GM12801 (cell line): ENCODE measurements around the gene ZNF614.

Experiments
- TF ChIP-seq, protein P1 (sequence below): IDR thresholded peaks from one replicate; pipeline ENCODE4 v1.5.1; 2011; ENCODE audit warnings: control low read depth; ENCODE audit not compliant: insufficient read length; ENCODE audit errors: extremely low read depth

Gene ZNF614

DNA sequence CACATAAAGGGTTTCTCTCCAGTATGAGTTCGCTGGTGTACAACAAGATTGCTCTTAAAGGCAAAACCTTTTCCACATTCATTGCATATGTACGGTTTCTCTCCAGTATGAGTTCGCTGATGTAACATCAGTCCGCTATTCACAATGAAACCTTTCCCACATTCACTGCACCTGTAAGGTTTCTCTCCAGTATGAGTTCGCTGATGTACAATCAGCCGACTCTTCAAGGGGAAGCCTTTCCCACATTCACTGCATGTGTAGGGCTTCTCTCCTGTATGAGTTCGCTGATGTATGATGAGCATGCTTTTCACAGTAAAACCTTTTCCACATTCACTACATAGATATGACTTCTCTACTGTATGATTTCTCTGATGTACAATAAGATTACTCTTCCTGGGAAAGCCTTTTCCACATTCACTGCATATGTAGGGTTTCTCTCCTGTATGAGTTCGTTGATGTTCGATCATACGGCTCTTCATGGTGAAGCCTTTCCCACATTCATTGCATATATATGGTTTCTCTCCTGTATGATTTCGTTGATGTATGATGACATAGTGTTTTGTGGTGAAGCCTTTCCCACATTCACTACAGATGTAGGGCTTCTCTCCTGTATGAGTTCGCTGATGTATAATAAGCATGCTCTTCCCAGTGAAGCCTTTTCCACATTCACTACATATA, 6.0 kb upstream of the ZNF614 start:
- TF ChIP-seq, protein P1, sequence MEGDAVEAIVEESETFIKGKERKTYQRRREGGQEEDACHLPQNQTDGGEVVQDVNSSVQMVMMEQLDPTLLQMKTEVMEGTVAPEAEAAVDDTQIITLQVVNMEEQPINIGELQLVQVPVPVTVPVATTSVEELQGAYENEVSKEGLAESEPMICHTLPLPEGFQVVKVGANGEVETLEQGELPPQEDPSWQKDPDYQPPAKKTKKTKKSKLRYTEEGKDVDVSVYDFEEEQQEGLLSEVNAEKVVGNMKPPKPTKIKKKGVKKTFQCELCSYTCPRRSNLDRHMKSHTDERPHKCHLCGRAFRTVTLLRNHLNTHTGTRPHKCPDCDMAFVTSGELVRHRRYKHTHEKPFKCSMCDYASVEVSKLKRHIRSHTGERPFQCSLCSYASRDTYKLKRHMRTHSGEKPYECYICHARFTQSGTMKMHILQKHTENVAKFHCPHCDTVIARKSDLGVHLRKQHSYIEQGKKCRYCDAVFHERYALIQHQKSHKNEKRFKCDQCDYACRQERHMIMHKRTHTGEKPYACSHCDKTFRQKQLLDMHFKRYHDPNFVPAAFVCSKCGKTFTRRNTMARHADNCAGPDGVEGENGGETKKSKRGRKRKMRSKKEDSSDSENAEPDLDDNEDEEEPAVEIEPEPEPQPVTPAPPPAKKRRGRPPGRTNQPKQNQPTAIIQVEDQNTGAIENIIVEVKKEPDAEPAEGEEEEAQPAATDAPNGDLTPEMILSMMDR: no peak

DNA sequence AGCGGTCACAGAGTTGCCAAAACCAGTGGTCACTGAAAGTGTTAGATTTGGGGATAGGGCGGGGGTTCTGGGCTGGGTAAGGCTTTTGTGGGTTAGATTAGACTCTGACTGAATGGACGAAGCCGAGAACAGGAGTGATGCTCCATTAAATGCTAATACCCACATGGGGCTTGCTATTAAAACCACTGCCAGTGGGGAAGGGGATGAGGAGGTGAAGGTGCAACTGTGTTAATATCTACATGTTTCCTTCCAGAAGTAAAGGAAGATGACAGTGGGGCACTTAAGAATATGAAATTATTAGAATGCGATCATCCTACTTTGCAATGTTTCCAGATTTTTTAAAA, 573 bp upstream of the ZNF614 start:
- TF ChIP-seq, protein P1: no peak

GRCh38 chr19:52022193-52022592, 6.0 kb downstream of the ZNF614 start:
- TF ChIP-seq, protein P1: no peak

DNA sequence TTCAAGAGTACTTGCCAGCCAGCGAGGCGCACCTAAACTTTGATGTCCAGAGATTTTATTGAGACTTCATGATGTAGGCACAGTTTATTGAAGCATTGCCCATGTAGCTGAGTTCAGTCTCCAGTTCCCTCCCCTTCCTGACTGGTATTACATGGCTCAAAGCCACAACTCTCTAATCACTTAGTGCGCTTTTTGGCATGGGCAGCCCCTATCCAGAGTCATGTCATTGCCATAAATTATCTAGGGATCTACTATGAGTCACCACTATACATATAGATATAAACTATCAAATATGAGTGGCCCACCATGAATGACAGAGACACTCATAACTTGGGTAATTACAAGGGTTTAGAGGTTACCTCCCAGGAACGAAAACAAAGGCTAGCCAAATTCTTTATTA, 7.7 kb downstream of the ZNF614 start:
- TF ChIP-seq, protein P1: no peak

- TF ChIP-seq, protein P1: no peak
Measured at GRCh38 chr19:52010674-52011073, 17.5 kb downstream of the ZNF614 start.

- TF ChIP-seq, protein P1: no peak
Measured at GRCh38 chr19:52007806-52008557, 20.2 kb downstream of the ZNF614 start, which contains the start of gene ZNF615. Gene ZNF615 (minus strand): TSS chr19:52008211. CDS start chr19:52003711, 4,500 bp downstream.

DNA sequence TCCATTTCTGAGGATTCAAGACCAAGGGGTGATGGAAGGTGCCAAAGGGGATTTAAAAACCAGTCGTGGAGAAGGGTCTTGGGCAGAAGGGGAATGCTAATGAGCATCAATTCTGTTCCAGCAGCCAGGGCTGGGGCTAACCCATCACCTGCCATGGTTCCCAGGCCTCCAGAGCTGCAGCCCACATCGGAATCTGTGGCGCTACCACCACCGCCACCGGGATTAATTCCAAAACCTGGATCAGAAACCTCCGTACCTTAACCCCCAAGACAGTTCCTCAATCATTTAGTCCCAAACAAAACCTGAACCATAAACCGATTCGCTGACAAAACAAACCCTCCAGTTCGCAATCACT, 20.8 kb downstream of the ZNF614 start:
- TF ChIP-seq, protein P1: no peak
